Mesenteric fat pad (tissue), 1 donor: ENCODE data around the gene LRMDA. TPM values are rescaled to one million over a fixed set of nuclear protein-coding genes. Genes with fewer than 3 reads are reported as not detected.

Experiments
- DNase-seq: peaks from one replicate; pipeline ENCODE4 v3.0.0-alpha.2; 2020; ENCODE audit warnings: low spot score
- total RNA-seq: library from RNA; stranded (reverse); fragmentation: NEBNext Ultra II Directional; extraction: Animal tissue kit (Norgen Biotek cat#: 25700); gene quantifications from one replicate; pipeline ENCODE4 v1.2.1, GENCODE V29; 2021
- donor health status: DM: yes; HTN: yes; CAD: no.

The LRMDA gene
- total RNA-seq, 1 donor from 2014 or later: 26.6 TPM

GRCh38 chr10:75857269-75857846 lies 425.9 kb downstream of the LRMDA start:
- DNase-seq: no peak

GRCh38 chr10:75857896-75858295 lies 426.5 kb downstream of the LRMDA start:
- no peak for DNase-seq

- no peak for DNase-seq
Measured at GRCh38 chr10:75858339-75858738, 426.9 kb downstream of the LRMDA start.

GRCh38 chr10:75859141-75859540 lies 427.7 kb downstream of the LRMDA start:
- no peak for DNase-seq

GRCh38 chr10:75860009-75860408 lies 428.6 kb downstream of the LRMDA start:
- DNase-seq: no peak

GRCh38 chr10:75861582-75861981 lies 430.2 kb downstream of the LRMDA start:
- no peak for DNase-seq

GRCh38 chr10:75862935-75863334 lies 431.5 kb downstream of the LRMDA start:
- no peak for DNase-seq

GRCh38 chr10:75864717-75865116 lies 433.3 kb downstream of the LRMDA start:
- DNase-seq: no peak

GRCh38 chr10:75865413-75866299 lies 434.2 kb downstream of the LRMDA start:
- no peak for DNase-seq

GRCh38 chr10:75866300-75866625 lies 434.8 kb downstream of the LRMDA start:
- DNase-seq: no peak

- no peak for DNase-seq
Measured at GRCh38 chr10:75866731-75867130, 435.3 kb downstream of the LRMDA start.

- no peak for DNase-seq
Measured at GRCh38 chr10:75868574-75868973, 437.1 kb downstream of the LRMDA start.

GRCh38 chr10:75870039-75870645 lies 438.7 kb downstream of the LRMDA start:
- no peak for DNase-seq

GRCh38 chr10:75875740-75876139 lies 444.3 kb downstream of the LRMDA start:
- DNase-seq: no peak

- no peak for DNase-seq
Measured at GRCh38 chr10:75876710-75877109, 445.3 kb downstream of the LRMDA start.

- DNase-seq: no peak
Measured at GRCh38 chr10:75877877-75878276, 446.5 kb downstream of the LRMDA start.

- DNase-seq: no peak
Measured at GRCh38 chr10:75878586-75878985, 447.2 kb downstream of the LRMDA start.

- no peak for DNase-seq
Measured at GRCh38 chr10:75880031-75880775, 448.8 kb downstream of the LRMDA start.

- DNase-seq: no peak
Measured at GRCh38 chr10:75883081-75884072, 452.0 kb downstream of the LRMDA start.

GRCh38 chr10:75884808-75885207 lies 453.4 kb downstream of the LRMDA start:
- no peak for DNase-seq

GRCh38 chr10:75887369-75887768 lies 455.9 kb downstream of the LRMDA start:
- DNase-seq: no peak
